DMS79 (cell line): ENCODE data around the gene MGST3.
"Not testable (repeated sequence)": the region's sequence is repeated elsewhere in the genome, so short reads cannot be mapped to it uniquely, and the experiment has no call there.

Experiments used
- DNase-seq: peaks from one replicate; lab custom pipeline; 2025; lab: John Stamatoyannopoulos, UW

Gene MGST3

GRCh38 chr1:165630629-165631341, at the start of gene MGST3:
Gene MGST3, plus strand, starts transcription at chr1:165631234. Its CDS starts 18,614 bp downstream, at chr1:165649848.
- DNase-seq: peak; percentile 90

- no peak for DNase-seq
Measured at GRCh38 chr1:165581926-165582325, 49.1 kb upstream of the MGST3 start.

- DNase-seq: no peak
Measured at GRCh38 chr1:165586398-165586797, 44.6 kb upstream of the MGST3 start.

- DNase-seq: not testable (repeated sequence)
Measured at GRCh38 chr1:165591391-165591790, 39.6 kb upstream of the MGST3 start.

GRCh38 chr1:165592945-165593823, 37.9 kb upstream of the MGST3 start:
- DNase-seq: peak; percentile 12

- no peak for DNase-seq
Measured at GRCh38 chr1:165595246-165595938, 35.6 kb upstream of the MGST3 start.

- peak; percentile 90 for DNase-seq
Measured at GRCh38 chr1:165597883-165598675, 33.0 kb upstream of the MGST3 start.

- peak; percentile 21 for DNase-seq
Measured at GRCh38 chr1:165598676-165599059, 32.4 kb upstream of the MGST3 start.

- no peak for DNase-seq
Measured at GRCh38 chr1:165600793-165601192, 30.2 kb upstream of the MGST3 start.

- DNase-seq: no peak
Measured at GRCh38 chr1:165603810-165604209, 27.2 kb upstream of the MGST3 start.

- no peak for DNase-seq
Measured at GRCh38 chr1:165605246-165605645, 25.8 kb upstream of the MGST3 start.

- not testable (repeated sequence) for DNase-seq
Measured at GRCh38 chr1:165606676-165607075, 24.4 kb upstream of the MGST3 start.

- peak; percentile 18 for DNase-seq
Measured at GRCh38 chr1:165610866-165611265, 20.2 kb upstream of the MGST3 start.

- DNase-seq: no peak
Measured at GRCh38 chr1:165612062-165612461, 19.0 kb upstream of the MGST3 start.

GRCh38 chr1:165616054-165616612, 14.9 kb upstream of the MGST3 start:
- no peak for DNase-seq

- DNase-seq: no peak
Measured at GRCh38 chr1:165616987-165617546, 14.0 kb upstream of the MGST3 start.

GRCh38 chr1:165619647-165620151, 11.3 kb upstream of the MGST3 start:
- DNase-seq: no peak

- no peak for DNase-seq
Measured at GRCh38 chr1:165623624-165624023, 7.4 kb upstream of the MGST3 start.

- DNase-seq: no peak
Measured at GRCh38 chr1:165624441-165624840, 6.6 kb upstream of the MGST3 start.

- no peak for DNase-seq
Measured at GRCh38 chr1:165628147-165628822, 2.7 kb upstream of the MGST3 start.
